Spleen (tissue), 7 donors: ENCODE data around the gene PSMA7.

Experiments
- POLR2A ChIP-seq, 3 donors: fragments of 450-650 bp; IDR thresholded peaks; one replicate each; pipeline ENCODE4 v1.5.1; 2017; ENCODE audit warnings: antibody characterized with exemption in 3 of 3, mild to moderate bottlenecking in 1 of 3
- TF ChIP-seq, protein P1 (sequence below), 11 experiments: fragments of 200-600 bp in 7 of 11; fragments of 450-650 bp in 4 of 11; sonication (generic) in 4 of 11; IDR thresholded peaks in 8 of 11; conservative IDR thresholded peaks in 3 of 11; 1 replicate in 7 of 11; 2 replicates in 4 of 11; pipeline versions ENCODE4 v1.4.0 to v1.8.0; 2016 to 2021; ENCODE audit warnings: antibody characterized with exemption in 11 of 11, inconsistent platforms in 4 of 11, mild to moderate bottlenecking in 1 of 11
- donor health status: DM: no; HTN: no; CAD: no; lungs with moderate emphysema.
- donor health status: DM: no; HTN: no; CAD: no.
- donor health status: DM: no; HTN: no; CAD: no.

DNA sequence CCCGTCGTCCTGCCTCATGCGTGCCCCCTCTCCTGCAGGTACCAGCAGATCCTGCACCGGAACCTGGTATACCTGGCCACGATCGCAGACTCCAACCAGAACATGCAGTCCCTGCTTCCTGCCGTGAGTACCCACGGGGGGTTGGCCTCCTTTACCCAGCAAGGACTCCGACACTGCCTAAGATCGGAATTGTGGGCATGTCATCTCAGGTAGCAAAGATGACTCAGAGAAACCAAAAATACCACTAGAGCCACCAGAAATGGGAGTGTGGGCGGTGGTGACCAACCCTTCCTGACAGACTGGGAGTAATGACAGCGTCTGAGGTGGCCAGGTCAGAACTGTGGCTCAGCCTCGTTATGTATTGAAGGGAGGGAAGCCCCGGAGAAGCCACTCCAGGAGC, 16.6 kb upstream of the PSMA7 start:
- TF ChIP-seq, protein P1, sequence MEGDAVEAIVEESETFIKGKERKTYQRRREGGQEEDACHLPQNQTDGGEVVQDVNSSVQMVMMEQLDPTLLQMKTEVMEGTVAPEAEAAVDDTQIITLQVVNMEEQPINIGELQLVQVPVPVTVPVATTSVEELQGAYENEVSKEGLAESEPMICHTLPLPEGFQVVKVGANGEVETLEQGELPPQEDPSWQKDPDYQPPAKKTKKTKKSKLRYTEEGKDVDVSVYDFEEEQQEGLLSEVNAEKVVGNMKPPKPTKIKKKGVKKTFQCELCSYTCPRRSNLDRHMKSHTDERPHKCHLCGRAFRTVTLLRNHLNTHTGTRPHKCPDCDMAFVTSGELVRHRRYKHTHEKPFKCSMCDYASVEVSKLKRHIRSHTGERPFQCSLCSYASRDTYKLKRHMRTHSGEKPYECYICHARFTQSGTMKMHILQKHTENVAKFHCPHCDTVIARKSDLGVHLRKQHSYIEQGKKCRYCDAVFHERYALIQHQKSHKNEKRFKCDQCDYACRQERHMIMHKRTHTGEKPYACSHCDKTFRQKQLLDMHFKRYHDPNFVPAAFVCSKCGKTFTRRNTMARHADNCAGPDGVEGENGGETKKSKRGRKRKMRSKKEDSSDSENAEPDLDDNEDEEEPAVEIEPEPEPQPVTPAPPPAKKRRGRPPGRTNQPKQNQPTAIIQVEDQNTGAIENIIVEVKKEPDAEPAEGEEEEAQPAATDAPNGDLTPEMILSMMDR (IDR thresholded peaks at IDR 0.05 in 8 of 11, conservative IDR thresholded peaks at IDR 0.05 in 3 of 11), result no peak
- no peak for TF ChIP-seq POLR2A (IDR thresholded peaks at IDR 0.05)
